ENCODE data around the gene WASHC2A. TPM values are rescaled to one million over a fixed set of nuclear protein-coding genes. Genes with fewer than 3 reads are reported as not detected.
"Not testable (repeated sequence)": the region's sequence is repeated elsewhere in the genome, so short reads cannot be mapped to it uniquely, and the experiment has no call there.

WASHC2A gene
- 10 to 100 TPM; 44.8 to 50.9 TPM for total RNA-seq
- 45.6 TPM for polyA plus RNA-seq (2013, experiment 1 of 2)
- polyA plus RNA-seq (2013, experiment 2 of 2), result 46.4 TPM
- total RNA-seq, result 29.5 to 107 (median 68.0) reads per million in 172 experiments

- CTCF ChIA-PET; H3K9me3 ChIP-seq (ENCODE audit: control insufficient read depth in 1 of 2, insufficient read depth in 1 of 2, low read length in 2 of 2); H3K36me3 Mint-ChIP-seq (ENCODE audit: low read depth); H3K36me3 ChIP-seq (ENCODE audit: insufficient read depth, low read length); H3K27ac ChIP-seq (ENCODE audit: low read depth in 1 of 2, low read length in 2 of 2); H3K27me3 Mint-ChIP-seq; H3K4me1 ChIP-seq (ENCODE audit: insufficient read depth, low read length); H3K9me3 Mint-ChIP-seq; H3K27me3 ChIP-seq (ENCODE audit: control insufficient read depth in 1 of 2, insufficient read depth in 2 of 2, low read length in 2 of 2): not testable (repeated sequence)
- Mint-ChIP-seq H3K27ac (peak within 1 kb of the TSS; percentile 84), H3K4me3 (peak within 1 kb of the TSS; percentile 88), H3K4me1 (ENCODE audit: low read depth) (peaks cover 15% of the 10 kb centered on the region)
- ATAC-seq (ENCODE audit: poor library complexity) (peak; percentile 95), DNase-seq (peak; percentile 66 to 95 (median 86))
- POLR2A ChIA-PET, result interaction anchor here (1.0 to 1.3 kb wide), 2 partner anchors 529 to 556 kb away, joined by 3 to 6 read pairs; partner anchors contain the start of genes ERCC6 and SGMS1
- intact Hi-C loops (cut with DNase I, micrococcal nuclease), result loop anchor here in 1 of 2 experiments (10.0 kb wide), 2 partner anchors 123 to 557 kb away; partner anchors contain the start of genes PARG, SGMS1 and TIMM23B
- H3K4me3 ChIP-seq (ENCODE audit: low read length), result peak within 1 kb of the TSS; percentile 54
Observed at GRCh38 chr10:50067546-50068351, at the start of gene WASHC2A. Gene WASHC2A (plus strand): TSS chr10:50067954. CDS start chr10:50068006, 52 bp downstream.

GRCh38 chr10:50019279-50019678, 48.5 kb upstream of the WASHC2A start:
- intact Hi-C loops (cut with DNase I, micrococcal nuclease); CTCF ChIA-PET; H3K9me3 Mint-ChIP-seq; ATAC-seq (ENCODE audit: poor library complexity); H3K27ac ChIP-seq (ENCODE audit: low read depth in 1 of 2, low read length in 2 of 2); H3K36me3 Mint-ChIP-seq (ENCODE audit: low read depth); H3K4me1 ChIP-seq (ENCODE audit: insufficient read depth, low read length); POLR2A ChIA-PET; DNase-seq; H3K27ac Mint-ChIP-seq; H3K27me3 ChIP-seq (ENCODE audit: control insufficient read depth in 1 of 2, insufficient read depth in 2 of 2, low read length in 2 of 2); H3K36me3 ChIP-seq (ENCODE audit: insufficient read depth, low read length); H3K27me3 Mint-ChIP-seq; H3K4me1 Mint-ChIP-seq (ENCODE audit: low read depth); H3K9me3 ChIP-seq (ENCODE audit: control insufficient read depth in 1 of 2, insufficient read depth in 1 of 2, low read length in 2 of 2); H3K4me3 Mint-ChIP-seq; H3K4me3 ChIP-seq (ENCODE audit: low read length): not testable (repeated sequence)

DNA sequence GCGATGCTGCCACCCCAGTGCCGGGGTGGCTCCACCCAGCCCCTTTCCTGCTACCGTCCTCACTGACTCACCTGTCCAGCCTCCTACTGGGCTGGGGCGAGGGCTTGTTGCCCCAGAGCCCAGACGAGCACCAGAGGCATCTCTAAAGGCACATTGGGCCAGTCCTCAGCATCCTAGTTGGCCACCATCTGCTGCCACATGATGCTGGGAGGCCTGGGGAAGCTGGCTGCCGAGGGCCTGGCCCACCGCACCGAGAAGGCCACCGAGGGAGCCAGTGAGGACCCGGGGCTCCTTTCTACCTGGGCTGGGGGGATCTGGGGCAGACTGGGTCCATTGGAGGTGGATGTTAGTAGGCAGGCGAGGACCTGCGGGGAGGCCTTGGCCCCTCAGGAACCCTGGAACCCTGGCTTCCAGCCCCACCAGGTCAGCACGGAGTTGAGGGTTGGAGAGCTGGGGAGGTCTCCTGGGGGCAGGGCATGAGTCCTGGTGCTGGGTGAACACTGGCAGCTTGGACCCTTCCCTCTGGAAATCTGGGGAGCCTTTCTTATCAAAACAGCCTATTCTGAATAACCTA, 47.2 kb upstream of the WASHC2A start:
- H3K27me3 Mint-ChIP-seq; CTCF ChIA-PET; H3K9me3 ChIP-seq (ENCODE audit: control insufficient read depth in 1 of 2, insufficient read depth in 1 of 2, low read length in 2 of 2); H3K27ac Mint-ChIP-seq; ATAC-seq (ENCODE audit: poor library complexity); H3K4me1 Mint-ChIP-seq (ENCODE audit: low read depth); H3K27ac ChIP-seq (ENCODE audit: low read depth in 1 of 2, low read length in 2 of 2); H3K4me3 Mint-ChIP-seq; H3K36me3 Mint-ChIP-seq (ENCODE audit: low read depth); DNase-seq; H3K9me3 Mint-ChIP-seq; POLR2A ChIA-PET; H3K4me3 ChIP-seq (ENCODE audit: low read length); H3K27me3 ChIP-seq (ENCODE audit: control insufficient read depth in 1 of 2, insufficient read depth in 2 of 2, low read length in 2 of 2); H3K36me3 ChIP-seq (ENCODE audit: insufficient read depth, low read length); H3K4me1 ChIP-seq (ENCODE audit: insufficient read depth, low read length); intact Hi-C loops (cut with DNase I, micrococcal nuclease): not testable (repeated sequence)

DNA sequence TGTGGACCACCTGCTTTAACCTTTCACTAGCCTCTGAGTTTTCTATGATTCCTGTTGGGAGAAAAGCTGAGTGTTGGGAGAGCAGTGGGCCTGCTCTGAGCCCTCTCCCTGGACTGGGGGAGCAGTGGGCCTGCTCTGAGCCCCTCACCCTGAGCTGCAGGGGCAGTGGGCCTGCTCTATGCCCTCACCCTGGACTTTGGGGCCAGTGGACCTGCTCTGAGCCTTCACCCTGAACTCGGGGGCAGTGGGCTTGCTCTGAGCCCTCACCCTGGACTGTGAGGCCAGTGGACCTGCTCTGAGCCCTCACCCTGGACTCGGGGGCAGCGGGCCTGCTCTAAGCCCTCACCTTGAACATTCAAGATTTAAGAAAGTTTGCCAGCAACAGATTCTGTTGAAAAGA, 46.1 kb upstream of the WASHC2A start:
- TF ChIP-seq CTCF (IDR thresholded peaks at IDR 0.05), result no peak
- no peak overlapping the region for H3K4me3 Mint-ChIP-seq
- H3K27ac Mint-ChIP-seq, result no peak overlapping the region
- Histone ChIP-seq H3K36me3 (ENCODE audit: insufficient read depth, low read length) (no peaks in the 10 kb centered on the region), H3K4me3 (ENCODE audit: low read length) (no peak overlapping the region), H3K27me3 (ENCODE audit: control insufficient read depth in 1 of 2, insufficient read depth in 2 of 2, low read length in 2 of 2) (peaks cover 5% of the 10 kb centered on the region in 2 experiments), H3K9me3 (ENCODE audit: control insufficient read depth in 1 of 2, insufficient read depth in 1 of 2, low read length in 2 of 2) (no peaks in the 10 kb centered on the region), H3K4me1 (ENCODE audit: insufficient read depth, low read length) (no peaks in the 10 kb centered on the region), H3K27ac (ENCODE audit: low read depth in 1 of 2, low read length in 2 of 2) (no peak overlapping the region)
- CTCF ChIA-PET, result no interaction called here
- H3K27me3 Mint-ChIP-seq, result peaks cover 15% of the 10 kb centered on the region
- DNase-seq (no peak), ATAC-seq (ENCODE audit: poor library complexity) (no peak)
- POLR2A ChIA-PET, result no interaction called here
- H3K36me3 Mint-ChIP-seq (ENCODE audit: low read depth), result no peaks in the 10 kb centered on the region
- intact Hi-C loops (cut with DNase I, micrococcal nuclease), result no loop called here
- H3K4me1 Mint-ChIP-seq (ENCODE audit: low read depth), result no peaks in the 10 kb centered on the region
- no peaks in the 10 kb centered on the region for H3K9me3 Mint-ChIP-seq

DNA sequence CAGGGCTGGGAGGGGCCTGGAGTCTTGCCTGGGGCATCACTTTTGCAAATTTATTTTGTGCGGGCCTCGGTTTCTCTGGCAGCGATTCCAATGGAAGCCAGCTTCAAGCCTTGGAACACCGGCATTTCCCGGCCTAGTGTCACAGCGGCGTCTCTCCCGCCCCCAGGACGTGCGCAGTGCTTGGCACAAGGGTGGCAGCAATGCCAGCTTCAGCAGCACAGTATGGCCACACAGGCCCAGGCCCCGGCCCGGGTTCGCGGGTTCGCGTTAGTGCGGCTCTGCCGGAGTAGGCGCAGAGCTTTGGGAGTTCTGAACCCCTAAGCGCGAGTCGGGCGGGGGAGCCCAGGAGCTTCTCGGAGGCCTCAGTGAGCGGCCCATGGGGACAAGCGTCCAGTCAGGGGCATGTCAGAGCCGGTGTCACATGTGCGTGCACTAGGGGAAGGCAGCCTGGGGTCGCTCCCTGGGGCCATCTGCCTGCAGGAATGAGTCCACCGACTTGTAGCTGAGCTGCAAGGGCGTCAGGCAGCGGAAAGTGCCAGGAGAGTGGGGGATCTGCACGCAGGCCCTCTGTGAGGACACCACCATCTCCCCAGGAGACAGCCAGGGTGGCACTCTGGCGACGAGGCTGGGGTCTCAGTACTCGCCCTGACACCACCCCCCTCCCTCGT, 42.9 kb upstream of the WASHC2A start:
- CTCF ChIA-PET, result not testable (repeated sequence)

More for the DNA sequence above, 42.9 kb upstream of the WASHC2A start:
- DNase-seq; H3K27ac ChIP-seq (ENCODE audit: low read depth in 1 of 2, low read length in 2 of 2); H3K4me1 Mint-ChIP-seq (ENCODE audit: low read depth); H3K9me3 ChIP-seq (ENCODE audit: control insufficient read depth in 1 of 2, insufficient read depth in 1 of 2, low read length in 2 of 2); H3K9me3 Mint-ChIP-seq; H3K4me3 ChIP-seq (ENCODE audit: low read length); H3K36me3 Mint-ChIP-seq (ENCODE audit: low read depth); H3K4me1 ChIP-seq (ENCODE audit: insufficient read depth, low read length); ATAC-seq (ENCODE audit: poor library complexity); POLR2A ChIA-PET; H3K4me3 Mint-ChIP-seq; H3K27ac Mint-ChIP-seq; H3K36me3 ChIP-seq (ENCODE audit: insufficient read depth, low read length); H3K27me3 ChIP-seq (ENCODE audit: control insufficient read depth in 1 of 2, insufficient read depth in 2 of 2, low read length in 2 of 2); intact Hi-C loops (cut with DNase I, micrococcal nuclease): not testable (repeated sequence)
- H3K27me3 Mint-ChIP-seq, result peaks cover 30% of the 10 kb centered on the region

Measured in CD4-positive, alpha-beta T cell (primary cell).